Fibroblast of pulmonary artery (primary cell): Measurements from ENCODE around the gene SBNO2.
"Not testable (repeated sequence)": the region's sequence is repeated elsewhere in the genome, so short reads cannot be mapped to it uniquely, and the experiment has no call there.

Experiments
- DNase-seq: peaks from one replicate; pipeline ENCODE4 v3.0.0-alpha.2; 2010; ENCODE audit warnings: low read depth
- H3K4me3 ChIP-seq: replicated peaks from 2 replicates; pipeline ENCODE4 v1.5.1; 2011; ENCODE audit warnings: low read depth, mild to moderate bottlenecking, control low read depth, low read length, moderate library complexity
- TF ChIP-seq, protein P1 (sequence below): IDR thresholded peaks from 2 replicates; pipeline ENCODE4 v1.5.1; 2011; ENCODE audit warnings: mild to moderate bottlenecking, control low read depth, low read length, inconsistent platforms; ENCODE audit errors: missing control alignments

Gene SBNO2

DNA sequence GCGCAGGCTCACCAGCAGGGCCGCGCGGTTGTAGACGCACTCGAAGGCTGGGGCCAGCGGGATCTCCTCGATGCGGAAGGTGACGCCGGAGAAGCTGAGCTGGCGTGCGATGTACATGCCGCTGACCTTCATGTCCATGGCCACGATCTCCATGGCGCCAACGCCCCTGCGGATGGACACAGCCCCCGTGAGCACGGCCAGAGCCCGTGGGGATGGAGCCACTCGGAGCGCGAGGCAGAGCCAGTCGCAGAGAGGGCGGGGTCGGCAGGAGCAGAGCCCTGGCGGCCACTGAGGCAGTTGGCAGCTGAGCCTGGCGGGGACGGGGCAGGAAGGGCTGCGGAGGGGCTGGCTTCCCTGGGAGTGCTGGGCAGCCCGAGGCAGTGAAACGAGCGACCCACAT is 55.1 kb downstream of the SBNO2 start:
- TF ChIP-seq, protein P1, sequence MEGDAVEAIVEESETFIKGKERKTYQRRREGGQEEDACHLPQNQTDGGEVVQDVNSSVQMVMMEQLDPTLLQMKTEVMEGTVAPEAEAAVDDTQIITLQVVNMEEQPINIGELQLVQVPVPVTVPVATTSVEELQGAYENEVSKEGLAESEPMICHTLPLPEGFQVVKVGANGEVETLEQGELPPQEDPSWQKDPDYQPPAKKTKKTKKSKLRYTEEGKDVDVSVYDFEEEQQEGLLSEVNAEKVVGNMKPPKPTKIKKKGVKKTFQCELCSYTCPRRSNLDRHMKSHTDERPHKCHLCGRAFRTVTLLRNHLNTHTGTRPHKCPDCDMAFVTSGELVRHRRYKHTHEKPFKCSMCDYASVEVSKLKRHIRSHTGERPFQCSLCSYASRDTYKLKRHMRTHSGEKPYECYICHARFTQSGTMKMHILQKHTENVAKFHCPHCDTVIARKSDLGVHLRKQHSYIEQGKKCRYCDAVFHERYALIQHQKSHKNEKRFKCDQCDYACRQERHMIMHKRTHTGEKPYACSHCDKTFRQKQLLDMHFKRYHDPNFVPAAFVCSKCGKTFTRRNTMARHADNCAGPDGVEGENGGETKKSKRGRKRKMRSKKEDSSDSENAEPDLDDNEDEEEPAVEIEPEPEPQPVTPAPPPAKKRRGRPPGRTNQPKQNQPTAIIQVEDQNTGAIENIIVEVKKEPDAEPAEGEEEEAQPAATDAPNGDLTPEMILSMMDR: no peak
- H3K4me3 ChIP-seq: no peak overlapping the region
- DNase-seq: no peak

DNA sequence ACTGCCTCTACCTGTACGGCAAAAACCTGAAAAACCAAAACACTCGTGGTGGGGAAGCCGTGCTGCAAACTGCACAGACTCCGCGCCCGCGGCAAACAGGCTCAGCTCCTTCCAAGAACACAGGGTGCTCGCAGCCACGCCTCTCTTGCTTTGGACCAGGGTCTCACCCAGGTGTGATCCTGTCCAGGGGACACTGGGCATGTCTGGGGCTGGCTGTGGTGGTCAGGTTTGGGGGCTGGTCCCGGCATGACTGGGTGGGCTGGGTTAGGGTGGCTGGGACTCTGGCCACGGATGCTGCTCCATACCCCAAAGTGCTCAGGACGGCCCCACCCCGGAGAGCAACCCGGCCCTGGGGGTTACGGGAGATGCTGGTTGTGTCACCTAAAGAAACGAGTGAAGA is 56.4 kb downstream of the SBNO2 start:
- no peak for DNase-seq
- TF ChIP-seq, protein P1: no peak
- H3K4me3 ChIP-seq: no peak overlapping the region

DNA sequence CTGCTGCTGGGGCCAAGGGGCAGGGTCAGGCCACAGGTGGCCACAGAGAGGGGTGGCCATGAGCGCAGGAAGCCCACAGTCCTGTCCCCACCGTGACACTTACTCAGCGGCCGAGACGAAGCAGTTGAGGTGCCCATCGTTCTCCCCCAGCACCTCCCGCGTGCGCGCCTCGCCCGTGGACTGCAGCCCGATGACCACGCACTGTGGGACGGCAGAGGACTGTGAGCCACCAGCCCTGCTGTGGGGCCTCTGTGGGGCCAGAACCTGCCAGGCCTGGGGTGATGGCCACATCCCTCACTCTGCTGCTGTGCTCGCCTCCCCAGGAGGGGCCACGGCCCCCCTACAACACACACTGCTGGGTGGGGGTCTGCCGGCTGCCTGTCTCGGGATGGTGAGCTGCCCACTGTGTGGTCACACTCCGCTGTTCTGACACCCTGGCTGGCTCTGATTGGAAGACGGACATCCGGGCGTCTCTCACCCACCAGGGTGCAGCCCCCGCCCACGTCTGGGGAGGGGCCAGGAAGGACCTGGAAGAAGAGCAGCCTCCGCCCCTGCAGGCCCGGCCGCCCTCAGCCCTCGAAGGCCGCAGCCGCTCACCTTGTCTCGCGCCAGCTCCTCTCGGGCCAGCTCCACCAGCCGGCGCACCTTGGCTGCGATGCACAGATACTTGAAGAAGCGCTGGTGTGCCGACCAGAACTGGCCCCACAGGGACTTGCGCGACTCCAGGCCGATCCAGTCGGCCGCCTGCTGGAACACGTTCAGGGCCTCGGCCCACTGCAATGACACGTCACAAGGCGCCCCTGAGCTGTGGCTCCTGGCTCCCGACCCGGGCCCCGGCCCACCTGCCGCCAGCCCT is 57.1 kb downstream of the SBNO2 start:
- TF ChIP-seq, protein P1: no peak
- H3K4me3 ChIP-seq: no peak overlapping the region
- no peak for DNase-seq

DNA sequence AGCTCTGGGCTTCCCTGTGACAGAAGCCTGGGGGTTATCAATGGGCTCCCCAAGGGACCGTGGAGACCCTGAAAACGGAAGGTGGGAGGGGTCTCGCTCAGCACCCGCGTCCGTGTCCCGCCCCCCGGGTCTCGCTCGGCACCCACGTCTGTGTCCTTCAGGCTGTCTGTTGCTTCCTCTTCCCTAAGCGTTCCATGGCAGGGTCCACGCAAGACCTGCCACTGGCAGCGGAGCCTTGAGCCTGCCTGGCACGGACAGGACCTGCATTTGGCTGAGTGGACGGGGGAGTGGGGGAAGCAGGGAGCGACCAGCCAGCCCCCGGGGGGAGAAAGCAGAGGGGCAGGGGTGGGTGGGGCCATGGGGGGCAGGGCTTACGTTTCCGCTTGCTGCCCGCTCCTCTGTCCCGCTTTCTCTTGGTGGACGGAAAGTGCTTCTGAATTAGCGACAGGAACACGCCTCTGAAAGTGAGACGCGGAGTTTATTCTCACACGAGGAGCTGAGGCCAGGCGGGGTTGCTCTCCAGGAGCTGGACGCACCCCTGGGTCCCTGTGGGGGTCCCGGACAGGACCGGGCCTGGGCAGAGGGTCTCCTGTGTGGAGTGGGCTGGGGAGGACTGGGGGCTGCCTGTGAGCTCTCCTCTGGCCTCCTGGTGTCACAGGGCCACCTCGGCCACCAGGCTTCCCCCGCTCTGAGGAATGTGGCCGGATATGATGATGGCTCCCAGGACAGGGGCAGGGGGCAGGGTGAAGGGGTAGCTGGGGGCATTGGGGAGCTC is 58.2 kb downstream of the SBNO2 start:
- no peak for DNase-seq
- TF ChIP-seq, protein P1: no peak
- no peak overlapping the region for H3K4me3 ChIP-seq

DNA sequence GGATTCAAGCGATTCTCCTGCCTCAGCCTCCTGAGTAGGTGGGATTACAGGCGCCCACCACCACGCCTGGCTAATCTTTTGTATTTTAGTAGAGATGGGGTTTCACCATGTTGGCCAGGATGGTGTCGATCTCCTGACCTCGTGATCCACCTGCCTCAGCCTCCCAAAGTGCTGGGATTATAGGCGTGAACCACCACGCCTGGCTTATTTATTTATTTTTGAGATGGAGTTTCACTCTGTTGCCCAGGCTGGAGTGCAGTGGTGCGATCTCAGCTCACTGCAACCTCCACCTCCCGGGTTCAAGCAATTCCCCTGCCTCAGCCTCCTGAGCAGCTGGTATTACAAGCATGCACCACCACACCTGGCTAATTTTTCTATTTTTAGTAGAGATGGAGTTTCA is 59.3 kb downstream of the SBNO2 start:
- DNase-seq, H3K4me3 ChIP-seq: not testable (repeated sequence)

DNA sequence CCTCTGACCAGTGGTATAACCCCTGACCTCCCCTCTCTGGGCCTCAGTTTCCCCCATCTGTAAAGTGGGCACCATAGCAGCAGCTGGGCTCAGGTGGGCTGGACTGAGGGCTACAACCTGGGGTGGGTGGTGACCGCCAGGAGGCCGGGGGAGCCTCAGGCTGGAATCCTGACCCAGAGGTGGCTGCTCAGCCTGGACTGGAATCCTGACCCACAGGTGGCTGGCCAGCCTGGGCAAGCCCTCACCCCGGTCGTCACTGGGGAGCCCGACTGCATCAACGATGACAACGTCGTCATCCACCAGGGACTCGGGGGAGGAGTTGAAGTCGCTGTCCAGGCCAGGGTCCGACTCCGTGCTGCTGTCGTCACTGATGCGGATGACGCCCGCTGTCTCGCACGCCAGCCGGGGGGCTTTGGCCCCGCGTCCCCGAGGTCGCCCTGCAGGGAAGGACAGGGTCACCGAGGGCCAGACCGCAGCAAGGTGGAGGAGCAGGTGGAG is 60.0 kb downstream of the SBNO2 start:
- TF ChIP-seq, protein P1: no peak
- DNase-seq: no peak
- no peak overlapping the region for H3K4me3 ChIP-seq
